A549 (cell line): ENCODE data around the gene PGA3.

ENCODE experiments used
- CTCF ChIP-seq: fragments of >200 bp; sonication (Bioruptor Twin); formaldehyde crosslinking; IDR thresholded peaks from 3 replicates; pipeline ENCODE4 v1.5.1; 2016
- E2F6 ChIP-seq: IDR thresholded peaks from 2 replicates; pipeline ENCODE4 v1.6.1; 2012; ENCODE audit warnings: low read depth, borderline replicate concordance
- POLR2A ChIP-seq: IDR thresholded peaks from 2 replicates; pipeline ENCODE4 v1.6.1; 2012; ENCODE audit warnings: mild to moderate bottlenecking, low read length
- RNF2 ChIP-seq: fragments of 200-600 bp; sonication (generic); IDR thresholded peaks from 2 replicates; pipeline ENCODE4 v1.6.1; 2016; ENCODE audit warnings: low read depth, mild to moderate bottlenecking, antibody characterized with exemption, moderate library complexity, borderline replicate concordance
- SMC3 ChIP-seq: fragments of >200 bp; sonication (Bioruptor Twin); formaldehyde crosslinking; IDR thresholded peaks from 3 replicates; pipeline ENCODE4 v1.6.1; 2018; ENCODE audit warnings: inconsistent platforms

- no peak for TF ChIP-seq SMC3
- TF ChIP-seq CTCF: no peak
- no peak for TF ChIP-seq RNF2
- no peak for TF ChIP-seq E2F6
- TF ChIP-seq POLR2A: no peak
Measured at GRCh38 chr11:61181489-61181888, 21.8 kb upstream of the PGA3 start.
